Astrocyte of the spinal cord (primary cell): ENCODE results near the gene PRELP.

Experiments used
- DNase-seq: peaks from one replicate; pipeline ENCODE4 v3.0.0; 2011; ENCODE audit warnings: low read depth, low spot score
- H3K4me3 ChIP-seq: 2 replicates; pipeline ENCODE4 v1.5.1; 2011; ENCODE audit warnings: low read depth, mild to moderate bottlenecking, low read length, moderate library complexity
- CTCF ChIP-seq: IDR thresholded peaks from 2 replicates; pipeline ENCODE4 v1.5.1; 2012; ENCODE audit warnings: low read depth, mild to moderate bottlenecking, low read length, inconsistent platforms
- in situ Hi-C: cut with HindIII; loops from 2 replicates; pipeline ENCODE4 v1.10.0; 2017; ENCODE audit warnings: low sequenced_read_pairs

PRELP gene

DNA sequence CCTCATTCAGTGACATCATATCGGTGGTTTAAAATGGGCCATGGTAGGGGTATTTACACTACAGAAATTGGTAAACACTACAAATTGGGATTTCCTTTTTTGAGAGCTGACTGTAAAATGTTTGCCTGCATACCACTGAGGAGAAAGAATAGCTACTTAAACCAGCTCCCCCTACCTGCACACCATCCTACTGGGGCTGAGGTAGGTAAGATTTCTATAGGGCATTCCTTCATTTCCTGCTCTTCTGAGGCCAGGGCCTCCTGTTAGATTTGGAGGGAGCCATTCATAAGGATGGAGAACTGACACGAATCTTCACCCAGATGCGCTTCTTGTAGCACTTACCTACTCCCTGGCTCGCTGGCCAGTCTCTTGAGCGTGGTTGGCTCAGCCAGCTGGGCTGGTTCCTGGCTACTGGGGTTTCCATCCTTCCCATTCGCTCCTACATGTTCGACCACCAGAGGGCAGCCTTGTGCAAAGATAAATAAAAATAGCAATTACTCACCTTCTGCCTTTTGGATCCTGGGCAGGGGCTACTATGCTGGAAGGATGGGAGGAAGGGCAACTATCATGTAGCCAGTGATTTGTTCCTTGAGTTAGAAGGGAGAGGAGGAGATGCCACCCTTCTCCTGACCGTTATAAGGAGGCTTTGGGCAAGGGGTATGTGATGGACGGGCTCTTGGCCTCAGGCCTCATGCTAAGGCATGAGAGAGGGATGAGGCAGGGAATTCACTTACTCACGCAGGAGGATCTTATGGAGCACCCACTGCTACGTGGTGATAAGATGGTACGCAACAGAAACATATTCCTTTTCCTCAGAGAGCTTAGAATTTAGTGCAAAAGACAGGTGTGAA, 29.0 kb downstream of the PRELP start:
- peak; percentile 72 for TF ChIP-seq CTCF
- in situ Hi-C loops, result no loop called here
- no peak overlapping the region for H3K4me3 ChIP-seq
- DNase-seq, result peak; percentile 79

DNA sequence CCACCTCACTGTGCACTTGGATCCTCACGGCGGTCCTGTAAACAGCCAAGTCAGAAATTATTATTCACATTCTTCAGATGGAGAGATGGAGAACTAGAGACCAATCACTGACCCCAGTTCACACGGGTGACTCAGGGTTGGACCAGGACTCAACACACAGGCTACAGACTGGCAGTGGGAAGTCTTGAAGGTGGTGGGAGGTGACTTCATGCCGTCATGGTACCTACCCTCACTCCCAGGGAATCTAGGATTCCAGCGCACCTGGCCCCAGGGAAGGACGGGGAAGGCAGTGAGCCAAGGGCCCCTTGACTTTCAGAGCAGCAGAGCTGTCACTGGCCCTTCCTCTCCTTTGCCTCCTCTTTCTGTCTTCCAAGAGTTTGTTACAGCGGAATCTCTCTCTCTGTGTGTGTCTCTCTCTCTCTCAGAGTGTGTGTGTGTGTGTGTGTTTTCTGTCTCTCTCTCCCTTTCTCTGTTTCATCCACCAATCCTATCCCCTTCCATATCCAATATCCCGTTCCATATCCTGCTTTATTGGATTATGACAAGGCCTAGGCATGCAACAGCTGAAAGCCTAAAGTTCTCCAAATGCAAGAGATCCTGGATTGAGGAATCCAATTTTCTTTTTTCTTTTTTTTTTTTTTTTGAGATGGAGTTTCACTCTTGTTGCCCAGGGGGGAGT, 30.1 kb downstream of the PRELP start:
- no peak for DNase-seq
- in situ Hi-C loops, result no loop called here
- no peak for TF ChIP-seq CTCF
- H3K4me3 ChIP-seq, result no peak overlapping the region

GRCh38 chr1:203506858-203507626, 31.4 kb downstream of the PRELP start:
- no peak for DNase-seq
- H3K4me3 ChIP-seq, result no peak overlapping the region
- no peak for TF ChIP-seq CTCF
- in situ Hi-C loops, result no loop called here

- no peak for TF ChIP-seq CTCF
- no peak overlapping the region for H3K4me3 ChIP-seq
- in situ Hi-C loops, result no loop called here
- DNase-seq, result no peak
Observed at GRCh38 chr1:203507759-203508158, 32.2 kb downstream of the PRELP start.

GRCh38 chr1:203508463-203509073, 33.0 kb downstream of the PRELP start:
- TF ChIP-seq CTCF, result peak; percentile 6
- H3K4me3 ChIP-seq, result no peak overlapping the region
- in situ Hi-C loops, result no loop called here
- no peak for DNase-seq

GRCh38 chr1:203509135-203509534, 33.5 kb downstream of the PRELP start:
- no peak overlapping the region for H3K4me3 ChIP-seq
- no peak for TF ChIP-seq CTCF
- DNase-seq, result no peak
- in situ Hi-C loops, result no loop called here
